NCI-H187 (cell line): ENCODE results near the gene CELF4.

ENCODE experiments used
- DNase-seq, 2 experiments: peaks; one replicate each; lab custom pipeline; 2025; lab: John Stamatoyannopoulos, UW

Gene CELF4

DNA sequence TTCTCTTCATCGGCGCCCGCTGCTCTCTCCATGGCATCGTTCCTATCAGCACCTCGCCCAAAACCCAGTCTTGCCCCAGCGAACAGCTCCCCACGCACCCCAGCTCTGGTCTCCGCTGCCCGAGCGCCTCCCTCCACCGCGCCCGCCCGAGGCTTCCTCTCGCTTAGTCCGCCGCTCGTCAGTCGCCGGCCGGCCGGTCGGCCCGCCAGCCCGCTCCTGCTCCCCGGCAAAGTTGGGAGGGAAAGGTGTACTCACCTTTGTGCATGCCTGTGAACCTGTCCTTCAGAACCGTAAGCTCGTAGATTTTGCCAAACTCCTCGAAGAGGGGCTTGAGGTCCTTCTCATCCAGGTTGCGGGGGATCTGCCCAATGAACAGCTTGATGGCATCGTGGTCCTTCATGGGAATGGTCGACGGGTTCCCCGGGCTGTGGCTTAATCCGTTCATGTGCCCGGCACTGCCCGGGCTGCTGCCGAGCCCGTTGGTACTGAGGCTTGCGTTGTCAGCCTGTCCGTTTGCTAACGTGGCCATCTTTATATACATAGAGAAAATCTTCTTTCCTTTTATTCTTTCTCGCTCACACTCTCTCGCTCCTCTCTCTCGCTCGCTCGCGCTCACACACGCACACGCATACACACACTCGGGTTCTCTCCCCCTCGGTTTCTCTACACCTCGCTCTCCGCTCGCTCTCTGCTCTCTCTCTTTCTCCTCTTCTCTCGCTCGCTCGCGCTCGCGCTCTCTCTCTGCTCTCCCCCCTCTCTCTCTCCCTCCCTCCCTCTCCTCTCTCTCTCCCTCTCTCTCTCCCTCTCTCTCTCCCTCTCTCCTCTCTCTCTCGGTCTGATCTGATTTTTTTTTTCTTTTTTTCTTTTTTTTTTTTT, at the start of gene CELF4:
Gene CELF4 (minus strand): TSS at position 698 of the 876 bp plus-strand sequence.
- peak in 1 of 2 experiments; percentile 39 for DNase-seq

DNA sequence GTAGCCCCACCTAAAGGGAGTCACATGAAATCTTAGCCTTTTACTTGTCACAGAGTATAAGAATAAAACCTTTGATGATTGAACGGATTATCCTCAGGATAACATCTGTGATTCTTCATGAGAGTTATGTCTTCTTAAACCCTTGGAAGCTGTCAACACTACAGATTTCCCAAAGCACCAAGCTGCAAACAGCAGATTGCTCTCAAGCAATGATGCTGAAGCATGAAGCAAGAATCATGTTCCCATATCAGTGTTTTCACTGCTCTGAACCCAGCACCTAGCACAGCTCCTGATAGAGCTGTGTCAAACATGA, 47.6 kb upstream of the CELF4 start:
- no peak for DNase-seq

DNA sequence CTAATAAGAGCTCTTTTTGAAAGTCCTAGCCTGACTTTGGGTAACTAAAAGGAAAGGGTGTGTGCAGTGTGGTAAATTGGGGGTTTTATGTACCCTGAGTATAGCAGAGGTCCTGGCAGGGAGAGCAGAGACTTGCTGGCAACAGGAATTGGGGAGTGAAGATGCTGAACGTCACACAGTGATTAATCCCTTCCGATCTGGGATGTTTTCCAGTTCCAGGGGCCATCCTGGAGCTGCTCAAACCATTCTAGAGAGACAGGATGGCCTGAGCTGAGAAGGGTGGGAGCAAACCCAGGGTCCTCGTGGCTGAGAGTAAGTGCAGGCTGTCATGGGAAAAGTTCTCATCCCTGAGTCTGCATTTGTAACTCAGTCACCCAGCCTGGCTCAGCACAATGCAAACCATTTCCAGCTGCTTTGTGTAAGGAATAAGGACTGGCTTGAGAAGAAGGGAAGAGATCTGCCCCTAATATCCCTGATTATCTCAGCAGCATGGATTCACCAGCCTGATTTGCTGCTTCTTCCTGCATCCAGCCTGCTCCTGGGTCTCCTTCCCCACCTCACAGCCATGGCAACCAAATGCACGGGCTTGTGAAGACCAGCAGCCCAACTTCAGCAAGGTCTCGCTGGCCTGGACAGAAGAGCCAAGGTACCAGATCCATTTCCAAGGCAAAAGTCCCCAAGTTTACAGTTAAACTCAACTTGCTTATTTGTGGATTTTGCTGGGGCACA, 47.1 kb upstream of the CELF4 start:
- DNase-seq = no peak

- DNase-seq = no peak
Observed at GRCh38 chr18:37611614-37612279, 46.1 kb upstream of the CELF4 start.

GRCh38 chr18:37608876-37609275, 43.3 kb upstream of the CELF4 start:
- no peak for DNase-seq

GRCh38 chr18:37607281-37607680, 41.7 kb upstream of the CELF4 start:
- no peak for DNase-seq

- DNase-seq = no peak
Observed at GRCh38 chr18:37604032-37604431, 38.4 kb upstream of the CELF4 start.

GRCh38 chr18:37598966-37599896, 33.6 kb upstream of the CELF4 start:
- DNase-seq = no peak

DNA sequence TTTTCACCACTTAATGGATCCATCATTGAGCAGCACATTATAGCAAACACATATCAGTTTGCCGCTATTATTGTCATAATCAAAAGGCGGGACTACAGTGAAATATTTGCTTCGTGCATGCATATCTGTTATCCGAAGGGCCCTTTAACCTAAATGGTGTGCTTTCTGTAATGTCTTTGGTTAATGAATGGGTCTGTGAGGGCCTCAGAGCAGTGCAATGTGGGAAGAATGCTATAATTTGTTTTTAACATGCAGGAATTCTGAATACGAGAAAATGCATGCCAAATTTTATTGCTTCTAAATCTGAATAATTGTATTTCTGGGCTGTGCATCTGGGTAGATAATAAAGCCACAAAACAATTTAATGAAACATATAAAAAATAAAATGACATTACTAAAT, 32.8 kb upstream of the CELF4 start:
- DNase-seq = no peak

GRCh38 chr18:37590346-37590745, 24.7 kb upstream of the CELF4 start:
- DNase-seq = no peak

DNA sequence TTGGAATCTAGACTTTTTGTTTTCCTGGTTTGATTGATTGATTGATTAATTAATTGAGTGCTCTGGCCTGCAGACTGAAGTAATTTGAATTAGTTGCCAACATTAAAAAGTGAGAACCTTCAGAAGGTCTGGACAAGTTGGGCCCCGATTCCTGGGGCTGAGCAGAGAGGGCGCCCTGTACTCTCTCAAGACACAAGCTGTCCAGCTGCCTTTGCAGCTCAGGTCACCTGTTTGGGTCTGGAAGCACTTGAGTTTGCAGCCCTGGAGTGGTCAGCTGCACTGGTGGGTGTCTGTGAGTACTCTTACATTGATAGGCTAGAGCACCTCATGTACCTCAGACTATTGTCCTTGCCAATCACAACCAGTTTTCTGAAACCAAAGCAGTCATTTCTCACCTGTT, 22.7 kb upstream of the CELF4 start:
- no peak for DNase-seq

GRCh38 chr18:37586656-37587225, 21.1 kb upstream of the CELF4 start:
- no peak for DNase-seq

GRCh38 chr18:37584952-37585695, 19.5 kb upstream of the CELF4 start:
- no peak for DNase-seq

GRCh38 chr18:37584217-37584616, 18.6 kb upstream of the CELF4 start:
- no peak for DNase-seq

GRCh38 chr18:37582261-37582660, 16.7 kb upstream of the CELF4 start:
- no peak for DNase-seq

GRCh38 chr18:37578886-37579513, 13.4 kb upstream of the CELF4 start:
- no peak for DNase-seq

DNA sequence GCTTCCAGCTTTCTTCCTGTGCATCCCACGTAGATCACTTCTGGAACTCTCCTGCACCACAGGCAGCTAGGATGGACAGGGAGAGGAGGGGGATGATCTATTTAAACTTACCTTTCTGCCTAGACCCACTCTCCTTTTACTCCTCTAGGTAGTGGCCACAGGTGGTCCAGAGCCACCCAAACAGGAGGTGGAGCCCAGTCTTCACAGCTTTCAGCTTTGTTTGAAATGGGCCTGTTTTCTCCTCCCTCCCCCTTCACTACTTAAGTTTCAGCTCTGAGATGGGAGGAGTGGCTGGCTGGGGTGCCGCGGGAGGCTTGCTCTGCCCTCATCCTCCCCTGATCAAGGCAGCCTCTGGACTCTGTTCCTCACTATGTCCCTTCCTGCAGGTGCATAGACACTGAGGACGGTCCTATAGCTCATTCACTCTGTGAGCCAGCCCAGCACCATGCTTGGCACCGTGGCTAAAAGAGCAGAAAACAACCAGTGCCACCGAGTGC, 12.6 kb upstream of the CELF4 start:
- DNase-seq = no peak

DNA sequence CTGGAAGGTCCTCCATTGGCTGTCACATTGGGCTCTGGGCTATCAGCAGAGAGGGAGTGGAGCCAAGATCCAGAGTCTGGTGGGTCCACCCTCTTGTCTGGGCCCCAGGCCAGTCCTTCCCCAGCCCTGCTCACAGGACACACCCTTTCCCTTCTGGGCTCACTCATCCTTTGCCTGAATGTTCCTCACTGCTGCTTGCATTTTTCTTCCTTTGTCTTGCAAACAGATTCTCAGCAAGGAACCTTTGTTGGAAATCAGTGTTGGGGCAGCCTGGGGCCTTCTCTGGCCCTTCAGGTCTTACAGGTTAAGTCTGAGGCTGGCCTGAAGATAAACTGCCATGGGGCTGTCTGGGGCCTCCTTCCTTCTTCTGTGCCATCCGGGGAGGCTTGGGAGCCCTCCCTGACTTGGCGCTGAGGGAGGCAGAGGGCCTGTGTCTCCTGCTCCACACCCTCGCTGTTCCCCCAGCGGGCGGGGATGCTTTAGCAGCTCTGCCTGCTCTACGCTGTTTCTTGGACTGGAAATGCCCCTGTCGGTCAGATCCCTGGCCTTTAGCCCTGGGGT, 11.5 kb upstream of the CELF4 start:
- DNase-seq = no peak

GRCh38 chr18:37575646-37576045, 10.0 kb upstream of the CELF4 start:
- DNase-seq = no peak

DNA sequence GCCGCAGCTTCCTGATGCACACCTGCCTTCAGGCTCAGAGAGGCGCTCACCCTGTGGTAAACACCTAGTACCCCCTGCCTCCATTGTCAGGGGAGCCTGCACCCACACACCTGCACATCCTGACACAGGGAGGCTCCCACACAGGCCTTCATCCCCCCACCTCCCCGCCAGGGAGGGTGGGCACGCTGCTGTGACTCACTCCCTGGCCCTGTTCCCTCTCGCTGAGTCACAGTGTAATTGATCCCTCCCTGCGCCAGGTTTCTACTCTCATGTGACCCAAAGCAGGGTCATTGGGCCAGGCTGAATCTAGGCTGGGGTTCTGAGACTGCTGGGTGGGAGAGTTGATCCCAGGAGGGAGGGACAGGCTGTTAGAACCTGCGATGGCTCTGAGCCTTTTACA, 8.5 kb upstream of the CELF4 start:
- no peak for DNase-seq
